GM12878 (cell line): Measurements from ENCODE around the gene CLASRP. TPM values are rescaled to one million over a fixed set of nuclear protein-coding genes. Genes with fewer than 3 reads are reported as not detected.

Source experiments
- ATAC-seq: fragments of 200-7000 bp; cut with Tn5 transposase; 3 replicates; pipeline ENCODE4 v1.9.1; 2020; ENCODE audit warnings: mild to moderate bottlenecking, moderate library complexity
- BruUV-seq: library from RNA; stranded (reverse); fragments of 400-500 nt; replicated peaks from 2 replicates; lab custom pipeline; 2021; lab: Mats Ljungman, UMichigan
- CTCF ChIA-PET: fragments of 300-600 bp; sonication (Branson Sonifier 250); formaldehyde crosslinking; extraction: SDS; loops from one replicate; lab custom pipeline; 2021; ENCODE audit warnings: inconsistent platforms; lab: Yijun Ruan, JAX
- POLR2A ChIA-PET: fragments of 350-600 bp; formaldehyde crosslinking; extraction: SDS; loops from one replicate; lab custom pipeline; 2021; ENCODE audit warnings: inconsistent platforms; lab: Charles Lee
- RAD21 ChIA-PET: fragments of 300-600 bp; sonication (Branson Sonifier 250); formaldehyde crosslinking; loops from one replicate; lab custom pipeline; 2023; ENCODE audit warnings: antibody characterized with exemption; ENCODE audit not compliant: unreplicated experiment; lab: Charles Lee
- SMC1A ChIA-PET: fragments of 300-600 bp; sonication (Branson Sonifier 250); formaldehyde crosslinking; loops from one replicate; lab custom pipeline; 2023; ENCODE audit not compliant: unreplicated experiment, uncharacterized antibody; lab: Charles Lee
- DNase-seq: peaks from one replicate; pipeline ENCODE4 v3.0.0-alpha.2; 2011; ENCODE audit warnings: low read depth, low spot score
- FAIRE-seq: peaks from 3 replicates; lab custom pipeline; 2011; peaks lifted over from hg19 to GRCh38; lab: Jason Lieb, UNC
- H2AFZ ChIP-seq: 2 replicates; pipeline ENCODE4 v1.6.0; 2011; ENCODE audit warnings: low read depth, low read length, control low read depth; ENCODE audit not compliant: control insufficient read depth
- H3K27ac ChIP-seq: 2 replicates; pipeline ENCODE4 v1.5.1; 2011; ENCODE audit warnings: control low read depth; ENCODE audit not compliant: control insufficient read depth, insufficient read depth
- H3K27me3 ChIP-seq, 2 experiments: replicated peaks in 1 of 2; 2 replicates each; pipeline versions ENCODE4 v1.6.0 to v1.6.1; 2011; ENCODE audit warnings: low read length in 1 of 2; ENCODE audit not compliant: control insufficient read depth in 2 of 2, insufficient read depth in 2 of 2
- H3K36me3 ChIP-seq, 2 experiments: 2 replicates each; pipeline ENCODE4 v1.5.1; 2011; ENCODE audit warnings: low read length in 1 of 2; ENCODE audit not compliant: control insufficient read depth in 2 of 2, insufficient read depth in 2 of 2
- H3K4me1 ChIP-seq: 2 replicates; pipeline ENCODE4 v1.6.1; 2011; ENCODE audit warnings: mild to moderate bottlenecking, low read length, moderate library complexity, mixed read lengths; ENCODE audit not compliant: control insufficient read depth, insufficient read depth
- H3K4me2 ChIP-seq: 2 replicates; pipeline ENCODE4 v1.6.0; 2011; ENCODE audit warnings: control low read depth; ENCODE audit not compliant: control insufficient read depth, insufficient read depth
- H3K4me3 ChIP-seq: fragments of 200-600 bp; sonication (generic); 2 replicates; pipeline ENCODE4 v1.5.1; 2016
- H3K79me2 ChIP-seq: 2 replicates; pipeline ENCODE4 v1.6.0; 2011; ENCODE audit warnings: low read length; ENCODE audit not compliant: control insufficient read depth, insufficient read depth
- H3K9ac ChIP-seq: 2 replicates; pipeline ENCODE4 v1.8.0; 2011; ENCODE audit warnings: low read length, control low read depth, mixed read lengths; ENCODE audit not compliant: control insufficient read depth, insufficient read depth
- H3K9me3 ChIP-seq: replicated peaks from 3 replicates; pipeline ENCODE4 v1.5.1; 2011; ENCODE audit warnings: mild to moderate bottlenecking, low read length; ENCODE audit not compliant: control insufficient read depth, insufficient read depth
- H4K20me1 ChIP-seq: 2 replicates; pipeline ENCODE4 v1.6.0; 2011; ENCODE audit not compliant: control insufficient read depth, insufficient read depth
- CBX3 ChIP-seq: fragments of 200-600 bp; sonication (generic); IDR thresholded peaks from 2 replicates; pipeline ENCODE4 v1.6.1; 2016; ENCODE audit warnings: low read depth, borderline replicate concordance
- EED ChIP-seq: sonication (generic); IDR thresholded peaks from 2 replicates; pipeline ENCODE4 v1.6.1; 2016; ENCODE audit warnings: antibody characterized with exemption, low read depth
- REST ChIP-seq: IDR thresholded peaks from 2 replicates; pipeline ENCODE4 v1.6.1; 2012; ENCODE audit warnings: mild to moderate bottlenecking, low read depth, low read length
- STAT1 ChIP-seq: fragments of 450-650 bp; conservative IDR thresholded peaks from 2 replicates; pipeline ENCODE4 v1.6.1; 2014; ENCODE audit warnings: antibody characterized with exemption, mild to moderate bottlenecking
- ZNF207 ChIP-seq: fragments of 450-650 bp; IDR thresholded peaks from 2 replicates; pipeline ENCODE4 v1.6.1; 2014; ENCODE audit warnings: antibody characterized with exemption, mild to moderate bottlenecking, borderline replicate concordance
- ZNF622 ChIP-seq: fragments of 450-650 bp; IDR thresholded peaks from 2 replicates; pipeline ENCODE4 v1.6.1; 2017; ENCODE audit warnings: mild to moderate bottlenecking, inconsistent platforms
- WGBS: methylation state at CpG from one replicate; pipeline ENCODE4 v1.1.6; 2016; ENCODE audit warnings: low lambda C conversion rate; ENCODE audit not compliant: insufficient replicate concordance, insufficient coverage; ENCODE audit errors: missing lambda C conversion rate; 5-methylcytosine and 5-hydroxymethylcytosine counted together
- in situ Hi-C: fragments of 300-500 bp; cut with MboI; formaldehyde crosslinking; loops from 9 replicates; pipeline ENCODE4 v1.14.3; 2018; ENCODE audit warnings: mixed read lengths
- intact Hi-C: fragments of 100-400 bp; cut with micrococcal nuclease; formaldehyde crosslinking; loops from one replicate; pipeline ENCODE4 v1.14.2; 2022; ENCODE audit not compliant: unreplicated experiment
- polyA plus RNA-seq, 11 experiments: library from polyadenylated mRNA; depleted of rRNA in 4 of 11; unstranded in 6 of 11; stranded (reverse) in 5 of 11; fragments of >200 nt; fragmentation: Nextera tagmentation in 4 of 11; fragmentation: Illumina TruSeq in 1 of 11; extraction: Ambion mirVana in 4 of 11; extraction: Trizol in 1 of 11; gene quantifications; 1 replicate in 1 of 11; 2 replicates in 10 of 11; pipeline versions ENCODE4 v1.2.1 to v1.2.3, GENCODE V29; 2011 to 2016; ENCODE audit warnings: inconsistent platforms in 2 of 11, missing spikeins in 2 of 11, low read depth in 1 of 11
- total RNA-seq, 4 experiments: library from RNA; depleted of rRNA in 3 of 4; stranded (reverse); fragments of >200 nt in 3 of 4; fragmentation: Illumina TruSeq in 1 of 4; extraction: Trizol in 1 of 4; gene quantifications; 2 replicates each; pipeline versions ENCODE4 v1.2.1 to v1.2.3, GENCODE V29; 2013 to 2021

The CLASRP gene
- total and polyA plus RNA-seq, 10 of the 15 experiments (the other 5 are each of a cell fraction or from before 2014, with no cell fraction given), result 0.68 to 75.8 (median 30.2) TPM

GRCh38 chr19:45118106-45118505, 79.3 kb downstream of the CLASRP start:
- POLR2A ChIA-PET, result interaction anchor here (0.9 to 2.9 kb wide), 9 partner anchors 13 to 466 kb away, joined by 3 to 18 read pairs (median 4); partner anchors contain the start of genes BLOC1S3, FOSB, OPA3 and PPP1R37
- SMC1A ChIA-PET, result interaction anchor here (1.0 to 2.3 kb wide), 7 partner anchors 15 to 60 kb away, joined by 3 to 7 read pairs (median 5); partner anchors contain the start of genes BLOC1S3, PPP1R37 and TRAPPC6A

More at GRCh38 chr19:45118106-45118505, 79.3 kb downstream of the CLASRP start:
- Histone ChIP-seq H3K4me1 (peaks cover 84% of the 10 kb centered on the region), H3K27me3 (no peaks in the 10 kb centered on the region)
- in situ Hi-C loops, result no loop called here
- no peak for TF ChIP-seq ZNF207
- TF ChIP-seq CBX3, result no peak
- TF ChIP-seq EED, result no peak
- no peak for TF ChIP-seq STAT1
- no peak for TF ChIP-seq REST
- TF ChIP-seq ZNF622, result no peak
- TF ChIP-seq, all 136 proteins: peak for 0
- no TSS peak for BruUV-seq
- H3K4me2 ChIP-seq, result peak overlapping the region; percentile 81
- no peak for FAIRE-seq
- peak overlapping the region; percentile 66 for H3K27ac ChIP-seq
- ChIA-PET RAD21 (interaction anchor here (1.0 to 2.2 kb wide), 6 partner anchors 15 to 208 kb away, joined by 3 to 12 read pairs (median 4); partner anchors contain the start of genes BLOC1S3 and TRAPPC6A), CTCF (interaction anchor here (0.8 to 3.2 kb wide), 10 partner anchors 8 to 360 kb away, joined by 3 to 16 read pairs (median 4); partner anchors contain the start of genes BLOC1S3, PPP1R37 and TRAPPC6A)
- no peaks in the 10 kb centered on the region for H3K9me3 ChIP-seq
- H2AFZ ChIP-seq, result no peak overlapping the region
- no peak for DNase-seq
- H3K79me2 ChIP-seq, result peaks cover 69% of the 10 kb centered on the region
- WGBS, result 85% methylated on average over 5 of the region's 5 CpGs
- intact Hi-C loops, result no loop called here
- H3K4me3 ChIP-seq, result peak overlapping the region; percentile 31; the same call in 1 of the 2 replicates
- H4K20me1 ChIP-seq, result peaks cover 3% of the 10 kb centered on the region; the same call in 1 of the 2 replicates
- ATAC-seq, result peak; percentile 22
- H3K36me3 ChIP-seq, result peaks cover 0 to 2% of the 10 kb centered on the region in 2 experiments; a peak in 1 of 4 replicates
- H3K9ac ChIP-seq, result peak overlapping the region; percentile 50
